ACC112 (cell line): ENCODE data around the gene SLC38A11.

Source experiments
- H2AFZ ChIP-seq: fragments of 200-600 bp; sonication (generic); one replicate; pipeline ENCODE4 v1.6.0; 2017; ENCODE audit warnings: antibody characterized with exemption, low read length; ENCODE audit not compliant: unreplicated experiment
- H3K27ac ChIP-seq: fragments of 200-600 bp; sonication (generic); 2 replicates; pipeline ENCODE4 v1.5.1; 2014; ENCODE audit warnings: low read depth, mild to moderate bottlenecking, antibody characterized with exemption, low read length, moderate library complexity
- H3K27me3 ChIP-seq: fragments of 200-600 bp; sonication (generic); 2 replicates; pipeline ENCODE4 v1.6.1; 2014; ENCODE audit warnings: mild to moderate bottlenecking, antibody characterized with exemption, low read length, moderate library complexity, mixed read lengths; ENCODE audit not compliant: insufficient read depth
- H3K36me3 ChIP-seq: fragments of 200-600 bp; sonication (generic); 2 replicates; pipeline ENCODE4 v1.6.1; 2016; ENCODE audit warnings: mild to moderate bottlenecking, antibody characterized with exemption, low read length, moderate library complexity, mixed read lengths; ENCODE audit not compliant: insufficient read depth
- H3K4me1 ChIP-seq: fragments of 200-600 bp; sonication (generic); one replicate; pipeline ENCODE4 v1.6.1; 2016; ENCODE audit warnings: low read length, mixed read lengths; ENCODE audit not compliant: insufficient read depth, unreplicated experiment, control insufficient read depth
- H3K4me3 ChIP-seq: fragments of 200-600 bp; sonication (generic); 2 replicates; pipeline ENCODE4 v1.5.1; 2014; ENCODE audit warnings: mild to moderate bottlenecking, low read depth, low read length
- H3K79me2 ChIP-seq: fragments of 200-600 bp; sonication (generic); one replicate; pipeline ENCODE4 v1.6.0; 2016; ENCODE audit warnings: low read length; ENCODE audit not compliant: control insufficient read depth, unreplicated experiment, insufficient read depth

Gene SLC38A11

GRCh38 chr2:164937864-164938401 lies 17.4 kb downstream of the SLC38A11 start:
- Histone ChIP-seq H3K27me3 (no peaks in the 10 kb centered on the region), H3K4me1 (no peaks in the 10 kb centered on the region), H2AFZ (peak overlapping the region; percentile 32), H3K36me3 (no peaks in the 10 kb centered on the region), H3K27ac (no peak overlapping the region), H3K79me2 (no peaks in the 10 kb centered on the region), H3K4me3 (no peak overlapping the region)

GRCh38 chr2:164935118-164936101 lies 19.9 kb downstream of the SLC38A11 start:
- Histone ChIP-seq H3K4me3 (no peak overlapping the region), H3K36me3 (no peaks in the 10 kb centered on the region), H2AFZ (no peak overlapping the region), H3K27me3 (no peaks in the 10 kb centered on the region), H3K27ac (no peak overlapping the region), H3K79me2 (no peaks in the 10 kb centered on the region), H3K4me1 (no peaks in the 10 kb centered on the region)

GRCh38 chr2:164934401-164935117 lies 20.8 kb downstream of the SLC38A11 start:
- Histone ChIP-seq H3K27me3 (no peaks in the 10 kb centered on the region), H3K27ac (no peak overlapping the region), H2AFZ (no peak overlapping the region), H3K4me3 (no peak overlapping the region), H3K79me2 (no peaks in the 10 kb centered on the region), H3K36me3 (no peaks in the 10 kb centered on the region), H3K4me1 (no peaks in the 10 kb centered on the region)

GRCh38 chr2:164933671-164934189 lies 21.6 kb downstream of the SLC38A11 start:
- no peak overlapping the region for H2AFZ ChIP-seq
- no peaks in the 10 kb centered on the region for H3K79me2 ChIP-seq
- no peaks in the 10 kb centered on the region for H3K27me3 ChIP-seq
- H3K36me3 ChIP-seq: no peaks in the 10 kb centered on the region
- H3K27ac ChIP-seq: no peak overlapping the region
- no peak overlapping the region for H3K4me3 ChIP-seq
- H3K4me1 ChIP-seq: no peaks in the 10 kb centered on the region

GRCh38 chr2:164932377-164932776 lies 22.9 kb downstream of the SLC38A11 start:
- H2AFZ ChIP-seq: no peak overlapping the region
- no peaks in the 10 kb centered on the region for H3K36me3 ChIP-seq
- no peaks in the 10 kb centered on the region for H3K27me3 ChIP-seq
- no peaks in the 10 kb centered on the region for H3K4me1 ChIP-seq
- H3K4me3 ChIP-seq: no peak overlapping the region
- no peaks in the 10 kb centered on the region for H3K79me2 ChIP-seq
- no peak overlapping the region for H3K27ac ChIP-seq

- H3K79me2 ChIP-seq: no peaks in the 10 kb centered on the region
- H3K27ac ChIP-seq: no peak overlapping the region
- H3K4me3 ChIP-seq: no peak overlapping the region
- H3K4me1 ChIP-seq: no peaks in the 10 kb centered on the region
- H3K36me3 ChIP-seq: no peaks in the 10 kb centered on the region
- no peak overlapping the region for H2AFZ ChIP-seq
- no peaks in the 10 kb centered on the region for H3K27me3 ChIP-seq
Measured at GRCh38 chr2:164928101-164928673, 27.1 kb downstream of the SLC38A11 start.

GRCh38 chr2:164922134-164922533 lies 33.2 kb downstream of the SLC38A11 start:
- Histone ChIP-seq H3K79me2 (no peaks in the 10 kb centered on the region), H3K4me1 (peaks cover 11% of the 10 kb centered on the region), H3K36me3 (no peaks in the 10 kb centered on the region), H3K27me3 (no peaks in the 10 kb centered on the region), H2AFZ (no peak overlapping the region), H3K4me3 (no peak overlapping the region), H3K27ac (no peak overlapping the region)

- Histone ChIP-seq H3K4me3 (peak overlapping the region; percentile 68), H3K27ac (peak overlapping the region; percentile 87)
Measured at GRCh38 chr2:164920430-164920829, 34.9 kb downstream of the SLC38A11 start.

GRCh38 chr2:164917296-164917903 lies 37.9 kb downstream of the SLC38A11 start:
- Histone ChIP-seq H3K36me3 (no peaks in the 10 kb centered on the region), H3K79me2 (no peaks in the 10 kb centered on the region), H3K27me3 (no peaks in the 10 kb centered on the region), H2AFZ (no peak overlapping the region), H3K27ac (no peak overlapping the region), H3K4me3 (no peak overlapping the region), H3K4me1 (peaks cover 11% of the 10 kb centered on the region)

More at GRCh38 chr2:164920430-164920829, 34.9 kb downstream of the SLC38A11 start:
- Histone ChIP-seq H3K79me2 (no peaks in the 10 kb centered on the region), H3K4me1 (peaks cover 11% of the 10 kb centered on the region), H2AFZ (peak overlapping the region; percentile 94), H3K36me3 (no peaks in the 10 kb centered on the region), H3K27me3 (no peaks in the 10 kb centered on the region)

GRCh38 chr2:164915566-164915965 lies 39.8 kb downstream of the SLC38A11 start:
- Histone ChIP-seq H3K27me3 (no peaks in the 10 kb centered on the region), H3K4me3 (no peak overlapping the region), H3K27ac (no peak overlapping the region), H3K4me1 (peaks cover 11% of the 10 kb centered on the region), H3K79me2 (no peaks in the 10 kb centered on the region), H3K36me3 (no peaks in the 10 kb centered on the region), H2AFZ (peak overlapping the region; percentile 18)
